ENCODE data around the gene SIRT7. TPM values are rescaled to one million over a fixed set of nuclear protein-coding genes. Genes with fewer than 3 reads are reported as not detected.

The SIRT7 gene
- total and polyA plus RNA-seq, 2 donors (not counting 3 experiments of a cell fraction or from before 2014, with no cell fraction given): 11.6 to 28.8 TPM

GRCh38 chr17:81916234-81917001 lies 1.6 kb downstream of the SIRT7 start:
- no peak overlapping the region for H2AFZ ChIP-seq (ENCODE audit: low read depth, low read length)
- H3K9ac ChIP-seq (replicated peaks; ENCODE audit: extremely low read depth, insufficient read depth, low read length): no peak overlapping the region
- peak overlapping the region; percentile 74 for H3K4me2 ChIP-seq (ENCODE audit: insufficient read depth, low read length)
- H3K79me2 ChIP-seq (ENCODE audit: control insufficient read depth, insufficient read depth, low read length): peaks cover 26% of the 10 kb centered on the region
- peaks cover 7 to 42% of the 10 kb centered on the region in 2 experiments for H3K36me3 ChIP-seq (ENCODE audit: control insufficient read depth in 2 of 2, extremely low read depth in 1 of 2, insufficient read depth in 2 of 2, low read length in 2 of 2)
- no peaks in the 10 kb centered on the region for H3K27me3 ChIP-seq (ENCODE audit: control insufficient read depth in 2 of 2, insufficient read depth in 2 of 2, low read length in 2 of 2)
- no peak for DNase-seq (ENCODE audit: low read depth, low spot score)
- intact Hi-C loops (cut with micrococcal nuclease) (no loop called here), dilution Hi-C loops (cut with MboI; ENCODE audit: extremely low pct_ligation_motif_present, low sequenced_read_pairs) (no loop called here)
- no peaks in the 10 kb centered on the region for H4K20me1 ChIP-seq (replicated peaks; ENCODE audit: control insufficient read depth, extremely low read depth, insufficient read depth, low read length)
- peak overlapping the region in 1 of 3 experiments; percentile 55 for H3K4me3 ChIP-seq (replicated peaks in 1 of 3; ENCODE audit: insufficient read depth in 1 of 3, low read depth in 1 of 3, low read length in 3 of 3)
- CTCF ChIA-PET: interaction anchor here (1.1 kb wide), 2 partner anchors 10 to 12 kb away, joined by 4 to 6 read pairs; no protein-coding TSS in a partner anchor
- POLR2A ChIA-PET: interaction anchor here (0.7 kb wide), 1 partner anchor 12 kb away, joined by 8 read pairs; no protein-coding TSS in a partner anchor
- H3K27ac ChIP-seq (ENCODE audit: insufficient read depth, low read depth, low read length): no peak overlapping the region
- TF ChIP-seq POLR2A (IDR thresholded peaks at IDR 0.05; ENCODE audit: low read depth, low read length): no peak
- no peak for TF ChIP-seq CTCF (IDR thresholded peaks at IDR 0.05; ENCODE audit: extremely low read depth in 1 of 2, insufficient read depth in 1 of 2, low read depth in 1 of 2, low read length in 2 of 2)
- no peak for TF ChIP-seq POLR2AphosphoS5 (IDR thresholded peaks at IDR 0.05; ENCODE audit: insufficient read depth, low read depth, low read length)
- no peak for TF ChIP-seq JUN (IDR thresholded peaks at IDR 0.05; ENCODE audit: borderline replicate concordance, insufficient read depth, insufficient read length, low read depth)
- no peak for TF ChIP-seq GATA2 (IDR thresholded peaks at IDR 0.05; ENCODE audit: insufficient read depth, insufficient read length, low read depth, low read length)
- TF ChIP-seq MYC (IDR thresholded peaks at IDR 0.05; ENCODE audit: low read depth, low read length): no peak
- TF ChIP-seq FOS (IDR thresholded peaks at IDR 0.05; ENCODE audit: borderline replicate concordance, insufficient read depth, low read length): no peak
- no peak for TF ChIP-seq MAX (IDR thresholded peaks at IDR 0.05; ENCODE audit: insufficient read depth, insufficient read length)
- TF ChIP-seq EZH2 (IDR thresholded peaks at IDR 0.05; ENCODE audit: borderline replicate concordance, low read depth, low read length, severe bottlenecking): no peak
- peaks cover 7% of the 10 kb centered on the region for H3K4me1 ChIP-seq (ENCODE audit: control insufficient read depth, extremely low read depth, insufficient read depth, low read length)
- H3K9me3 ChIP-seq (replicated peaks; ENCODE audit: control insufficient read depth, insufficient read depth, low read length): no peaks in the 10 kb centered on the region
- FAIRE-seq: no peak
- H3K9me1 ChIP-seq (replicated peaks; ENCODE audit: control insufficient read depth, extremely low read depth, insufficient read depth, low read length): no peaks in the 10 kb centered on the region
- BruUV-seq (replicated peaks): no TSS peak
